Mesothelial cell of epicardium (in vitro differentiated cells): ENCODE measurements around the gene RBBP8. TPM values are rescaled to one million over a fixed set of nuclear protein-coding genes. Genes with fewer than 3 reads are reported as not detected.

Experiments used
- DNase-seq, 2 experiments: peaks; one replicate each; pipeline ENCODE4 v3.0.0; 2021; ENCODE audit warnings: low spot score in 2 of 2; ENCODE audit not compliant: unreplicated experiment in 2 of 2
- H3K27ac Mint-ChIP-seq: 2 replicates; pipeline ENCODE4 v1.8.0; 2021; ENCODE audit warnings: mixed read lengths
- H3K27me3 Mint-ChIP-seq: 2 replicates; pipeline ENCODE4 v1.8.0; 2021; ENCODE audit warnings: low read depth, mixed read lengths
- H3K36me3 Mint-ChIP-seq: 2 replicates; pipeline ENCODE4 v1.8.0; 2021; ENCODE audit warnings: mixed read lengths
- H3K4me1 Mint-ChIP-seq: 2 replicates; pipeline ENCODE4 v1.8.0; 2021; ENCODE audit warnings: mixed read lengths
- H3K4me3 Mint-ChIP-seq: 2 replicates; pipeline ENCODE4 v1.8.0; 2021; ENCODE audit warnings: mild to moderate bottlenecking, moderate library complexity, mixed read lengths
- H3K9me3 Mint-ChIP-seq: 2 replicates; pipeline ENCODE4 v1.8.0; 2021; ENCODE audit warnings: mixed read lengths
- CTCF ChIP-seq: fragments of 200-600 bp; sonication (generic); IDR thresholded peaks from one replicate; pipeline ENCODE4 v1.5.0; 2021; ENCODE audit warnings: antibody characterized with exemption; ENCODE audit not compliant: unreplicated experiment
- total RNA-seq: library from RNA; stranded (reverse); gene quantifications from 3 replicates; pipeline ENCODE4 v1.2.1, GENCODE V29; 2021

Gene RBBP8
- total RNA-seq, 1 donor from 2014 or later = 29.8 TPM

GRCh38 chr18:23069898-23070297 lies 136.8 kb downstream of the RBBP8 start:
- Mint-ChIP-seq H3K27me3 (no peaks in the 10 kb centered on the region), H3K9me3 (no peaks in the 10 kb centered on the region), H3K4me1 (peaks cover 4% of the 10 kb centered on the region), H3K36me3 (no peaks in the 10 kb centered on the region), H3K4me3 (no peak overlapping the region), H3K27ac (no peak overlapping the region)
- TF ChIP-seq CTCF = no peak
- no peak for DNase-seq

GRCh38 chr18:23071285-23071684 lies 138.2 kb downstream of the RBBP8 start:
- Mint-ChIP-seq H3K4me1 (no peaks in the 10 kb centered on the region), H3K9me3 (no peaks in the 10 kb centered on the region), H3K27me3 (no peaks in the 10 kb centered on the region), H3K36me3 (no peaks in the 10 kb centered on the region), H3K4me3 (no peak overlapping the region), H3K27ac (no peak overlapping the region)
- no peak for TF ChIP-seq CTCF
- DNase-seq = no peak

GRCh38 chr18:23072079-23072478 lies 139.0 kb downstream of the RBBP8 start:
- Mint-ChIP-seq H3K4me1 (no peaks in the 10 kb centered on the region), H3K36me3 (no peaks in the 10 kb centered on the region), H3K27ac (no peak overlapping the region), H3K4me3 (no peak overlapping the region), H3K9me3 (no peaks in the 10 kb centered on the region), H3K27me3 (no peaks in the 10 kb centered on the region)
- no peak for DNase-seq
- TF ChIP-seq CTCF = no peak

- no peak for DNase-seq
- Mint-ChIP-seq H3K4me3 (no peak overlapping the region), H3K36me3 (no peaks in the 10 kb centered on the region), H3K27ac (no peak overlapping the region), H3K27me3 (no peaks in the 10 kb centered on the region), H3K4me1 (no peaks in the 10 kb centered on the region), H3K9me3 (no peaks in the 10 kb centered on the region)
- no peak for TF ChIP-seq CTCF
Observed at GRCh38 chr18:23073996-23074606, 141.0 kb downstream of the RBBP8 start.

Other genes with a start within 250 kb of the RBBP8 start
- 11.3 to 12.7 TPM (median 12.0 TPM) in 3 replicates for gene CABLES1, start 202.2 kb downstream of the RBBP8 start, total RNA-seq